GM12892 (cell line): ENCODE results near the gene ENO4. TPM values are rescaled to one million over a fixed set of nuclear protein-coding genes. Genes with fewer than 3 reads are reported as not detected.

Experiments
- DNase-seq: peaks from one replicate; pipeline ENCODE4 v3.0.0; 2011; ENCODE audit not compliant: insufficient read length
- FAIRE-seq: peaks from 2 replicates; lab custom pipeline; 2011; peaks lifted over from hg19 to GRCh38; lab: Jason Lieb, UNC
- POLR2A ChIP-seq: IDR thresholded peaks from 2 replicates; pipeline ENCODE4 v1.6.1; 2011; ENCODE audit warnings: low read depth, low read length, control low read depth
- POLR2AphosphoS5 ChIP-seq: IDR thresholded peaks from 2 replicates; pipeline ENCODE4 v1.6.1; 2011; ENCODE audit warnings: low read depth, low read length, control low read depth
- TAF1 ChIP-seq: IDR thresholded peaks from 2 replicates; pipeline ENCODE4 v1.6.1; 2011; ENCODE audit warnings: low read depth, mild to moderate bottlenecking, control low read depth, low read length, borderline replicate concordance
- polyA plus RNA-seq: library from polyadenylated mRNA; unstranded; fragments of >200 nt; gene quantifications from one replicate; pipeline ENCODE4 v1.2.1, GENCODE V29; 2012; ENCODE audit warnings: missing spikeins, inconsistent platforms; ENCODE audit not compliant: missing spikeins

The ENO4 gene, protein sequence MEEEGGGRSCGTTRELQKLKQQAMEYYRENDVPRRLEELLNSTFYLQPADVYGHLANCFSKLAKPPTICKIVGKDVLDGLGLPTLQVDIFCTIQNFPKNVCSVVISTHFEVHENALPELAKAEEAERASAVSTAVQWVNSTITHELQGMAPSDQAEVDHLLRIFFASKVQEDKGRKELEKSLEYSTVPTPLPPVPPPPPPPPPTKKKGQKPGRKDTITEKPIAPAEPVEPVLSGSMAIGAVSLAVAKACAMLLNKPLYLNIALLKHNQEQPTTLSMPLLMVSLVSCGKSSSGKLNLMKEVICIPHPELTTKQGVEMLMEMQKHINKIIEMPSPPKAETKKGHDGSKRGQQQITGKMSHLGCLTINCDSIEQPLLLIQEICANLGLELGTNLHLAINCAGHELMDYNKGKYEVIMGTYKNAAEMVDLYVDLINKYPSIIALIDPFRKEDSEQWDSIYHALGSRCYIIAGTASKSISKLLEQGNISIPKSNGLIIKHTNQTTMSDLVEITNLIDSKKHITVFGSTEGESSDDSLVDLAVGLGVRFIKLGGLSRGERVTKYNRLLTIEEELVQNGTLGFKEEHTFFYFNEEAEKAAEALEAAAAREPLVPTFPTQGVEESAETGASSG
- polyA plus RNA-seq = not detected

GRCh38 chr10:116849248-116850057 lies at the start of gene ENO4:
ENO4 (plus strand) TSS chr10:116849499; CDS start chr10:116849567, 68 bp downstream.
- FAIRE-seq = peak; percentile 50
- no peak for TF ChIP-seq POLR2AphosphoS5
- TF ChIP-seq POLR2A = no peak
- TF ChIP-seq TAF1 = no peak
- DNase-seq = peak; percentile 44

DNA sequence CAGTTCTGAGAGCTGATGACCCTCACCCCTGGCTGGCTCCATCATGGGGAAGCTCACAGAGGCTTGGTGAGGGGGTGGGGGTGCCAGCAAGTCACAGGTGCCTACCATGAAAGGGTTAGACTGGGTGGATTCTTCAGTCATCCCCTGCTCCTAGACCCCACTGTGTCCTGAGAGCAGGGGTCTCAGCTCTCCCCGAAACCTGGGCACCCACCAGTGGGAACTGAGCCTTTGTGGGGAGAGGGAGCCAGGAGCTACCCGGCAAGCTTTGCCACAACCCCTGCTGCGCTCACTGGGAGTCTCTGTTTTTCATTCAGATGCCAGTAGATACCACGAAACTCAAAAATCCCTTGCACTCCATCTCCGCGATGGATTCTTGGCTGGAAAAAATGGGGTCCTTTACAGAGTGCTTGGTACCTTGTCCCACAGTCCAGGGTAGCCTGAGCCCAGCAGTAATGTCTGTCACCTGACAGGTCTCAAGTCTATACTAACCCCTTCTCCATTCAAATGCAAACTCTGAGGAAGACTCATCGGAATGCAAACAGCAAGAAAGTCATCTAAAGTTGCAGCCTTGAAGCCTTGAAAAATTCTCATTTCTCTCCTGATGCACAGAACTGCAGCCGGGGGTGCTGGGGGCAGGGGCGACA lies 48.9 kb upstream of the ENO4 start:
- DNase-seq = no peak
- FAIRE-seq = no peak
- TF ChIP-seq POLR2AphosphoS5 = no peak
- no peak for TF ChIP-seq POLR2A
- no peak for TF ChIP-seq TAF1

GRCh38 chr10:116801658-116802057 lies 47.6 kb upstream of the ENO4 start:
- TF ChIP-seq TAF1 (no peak), POLR2AphosphoS5 (no peak), POLR2A (no peak)
- FAIRE-seq (no peak), DNase-seq (no peak)

- DNase-seq = no peak
- no peak for TF ChIP-seq POLR2A
- no peak for TF ChIP-seq TAF1
- no peak for TF ChIP-seq POLR2AphosphoS5
- no peak for FAIRE-seq
These were observed 46.8 kb upstream of the ENO4 start for GRCh38 chr10:116802474-116802873.

DNA sequence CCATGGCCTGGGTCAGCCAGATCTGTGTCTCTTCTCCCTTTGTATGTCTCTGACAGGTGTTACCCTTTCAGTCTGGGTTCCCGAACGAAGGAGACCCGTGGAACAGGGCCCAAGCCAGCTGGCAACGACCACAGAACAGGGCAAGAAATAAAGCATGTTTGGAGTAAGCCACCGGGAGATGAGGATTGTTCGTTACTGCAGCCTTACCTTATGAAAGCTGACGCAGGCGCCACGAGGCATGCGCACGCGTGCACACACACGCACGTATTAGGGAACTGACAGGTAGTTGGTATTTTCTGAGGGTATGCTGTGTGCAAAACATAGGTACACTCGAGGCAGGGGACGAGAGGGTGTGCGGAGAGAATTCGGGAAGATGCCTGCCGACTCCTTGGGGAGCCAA lies 46.4 kb upstream of the ENO4 start:
- FAIRE-seq = no peak
- TF ChIP-seq POLR2A = no peak
- TF ChIP-seq TAF1 = no peak
- TF ChIP-seq POLR2AphosphoS5 = no peak
- no peak for DNase-seq

GRCh38 chr10:116803451-116804249 lies 45.6 kb upstream of the ENO4 start:
- FAIRE-seq (no peak), DNase-seq (no peak)
- no peak for TF ChIP-seq POLR2AphosphoS5
- no peak for TF ChIP-seq TAF1
- TF ChIP-seq POLR2A = no peak

DNA sequence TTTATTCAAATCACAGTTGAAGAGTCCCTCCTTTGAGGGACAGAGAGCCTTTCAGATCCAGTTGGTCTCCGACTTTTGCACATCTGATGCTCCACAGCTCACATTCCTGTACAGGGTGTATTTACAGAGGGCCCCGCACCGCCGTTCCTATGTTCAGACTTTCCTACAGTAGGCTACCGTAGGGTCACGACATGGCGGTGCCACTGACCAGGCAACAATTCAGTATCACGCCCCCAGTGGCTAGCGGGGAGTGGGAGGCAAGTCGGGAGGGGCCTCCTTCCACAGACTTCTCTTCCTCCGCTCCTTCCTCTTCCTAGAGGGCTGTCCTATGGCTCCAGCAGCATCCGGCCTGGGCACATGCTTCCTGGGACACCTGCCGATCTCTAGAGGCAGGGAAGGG lies 40.6 kb upstream of the ENO4 start:
- DNase-seq = no peak
- TF ChIP-seq TAF1 = no peak
- no peak for TF ChIP-seq POLR2A
- TF ChIP-seq POLR2AphosphoS5 = no peak
- FAIRE-seq = no peak

- FAIRE-seq (no peak), DNase-seq (no peak)
- TF ChIP-seq POLR2A (no peak), POLR2AphosphoS5 (no peak), TAF1 (no peak)
These were observed 39.7 kb upstream of the ENO4 start for GRCh38 chr10:116809483-116810119.

DNA sequence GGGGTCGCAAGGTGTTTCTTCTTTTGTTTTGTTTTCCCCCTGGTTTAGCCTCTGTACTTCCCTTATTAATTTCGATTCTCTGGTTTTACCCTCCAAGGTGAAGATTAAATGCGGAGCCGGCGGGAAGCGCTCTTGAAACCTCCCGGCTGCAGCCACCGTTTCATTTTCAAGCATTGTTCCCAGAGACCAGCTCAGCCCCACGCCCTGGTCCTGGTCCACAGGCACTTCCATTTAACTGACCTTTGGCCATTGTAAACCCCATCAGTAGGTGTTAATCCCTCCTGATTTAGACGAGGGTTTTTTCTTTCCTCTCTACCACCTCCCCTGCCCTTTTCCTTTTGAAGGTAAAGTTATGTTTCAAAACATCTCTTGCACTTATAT lies 39.2 kb upstream of the ENO4 start:
- TF ChIP-seq POLR2A (no peak), POLR2AphosphoS5 (no peak), TAF1 (no peak)
- no peak for DNase-seq
- FAIRE-seq = no peak

GRCh38 chr10:116810895-116811294 lies 38.4 kb upstream of the ENO4 start:
- no peak for TF ChIP-seq POLR2A
- TF ChIP-seq POLR2AphosphoS5 = no peak
- no peak for TF ChIP-seq TAF1
- FAIRE-seq (no peak), DNase-seq (no peak)

DNA sequence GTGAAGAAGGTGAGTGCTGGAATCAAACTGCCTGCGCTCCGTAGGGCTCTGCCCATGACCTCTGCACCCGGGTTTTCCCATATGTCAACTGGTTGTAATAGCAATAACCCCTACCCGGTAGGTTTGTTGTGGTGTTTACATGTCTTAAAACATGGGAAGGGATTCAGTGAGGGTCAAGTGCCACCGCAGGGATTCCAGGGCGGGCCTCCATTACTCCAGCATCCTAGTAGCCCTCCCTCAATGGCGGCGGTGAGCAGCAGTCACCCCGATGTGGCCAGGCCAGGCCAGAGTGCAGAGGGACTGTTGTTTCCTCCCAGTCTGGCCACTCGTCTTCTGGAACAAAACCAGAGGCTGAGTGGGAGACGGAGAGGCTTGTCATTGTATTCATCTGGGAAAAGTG lies 37.6 kb upstream of the ENO4 start:
- FAIRE-seq = no peak

More for the DNA sequence above, 37.6 kb upstream of the ENO4 start:
- DNase-seq = no peak
- TF ChIP-seq POLR2AphosphoS5 = no peak
- TF ChIP-seq POLR2A = no peak
- TF ChIP-seq TAF1 = no peak
